GOT3 (cell line): ENCODE results near the gene SLC25A2.

Experiments
- DNase-seq: peaks from one replicate; lab custom pipeline; 2025; ENCODE audit warnings: mixed read lengths; lab: John Stamatoyannopoulos, UW

SLC25A2 gene

GRCh38 chr5:141313711-141314110 lies 9.9 kb upstream of the SLC25A2 start:
- DNase-seq = no peak

- DNase-seq = no peak
Measured at GRCh38 chr5:141306630-141307029, 2.8 kb upstream of the SLC25A2 start.

DNA sequence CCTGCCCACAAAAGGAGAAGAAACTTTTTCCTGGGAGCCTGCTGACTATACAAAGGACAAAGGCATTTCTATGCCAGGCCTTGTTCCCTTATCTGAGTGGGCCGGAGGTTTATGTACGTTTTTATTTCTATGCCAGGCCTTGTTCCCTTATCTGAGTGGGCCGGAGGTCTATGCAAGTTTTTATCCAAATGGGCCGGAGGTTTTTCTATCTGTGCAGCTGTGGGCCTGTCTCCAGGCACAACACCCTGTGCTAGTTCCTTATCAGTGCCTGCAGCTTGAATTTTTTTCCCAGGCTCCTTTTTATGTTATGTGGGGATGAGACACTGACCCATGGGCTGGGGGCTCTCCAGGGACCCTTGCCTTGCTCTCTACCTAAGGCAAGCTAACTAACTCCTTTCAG lies 5.5 kb downstream of the SLC25A2 start:
- no peak for DNase-seq

GRCh38 chr5:141272906-141273305 lies 30.9 kb downstream of the SLC25A2 start:
- DNase-seq = no peak

- no peak for DNase-seq
Measured at GRCh38 chr5:141269195-141269594, 34.7 kb downstream of the SLC25A2 start.

DNA sequence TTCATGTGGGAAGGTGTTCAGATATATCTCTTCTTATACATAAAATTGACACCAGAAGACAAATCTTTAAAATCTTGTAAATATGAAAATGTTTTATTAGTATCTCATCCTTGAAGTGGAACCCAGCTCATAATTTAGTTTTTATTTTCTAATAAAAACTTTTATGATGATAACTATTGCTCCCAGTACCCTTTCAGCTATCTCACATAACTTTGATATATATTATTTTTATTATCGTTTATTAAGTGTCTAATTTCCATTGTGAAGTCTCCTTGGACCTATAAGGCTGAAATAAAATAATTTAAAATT lies 42.7 kb downstream of the SLC25A2 start:
- DNase-seq = no peak

DNA sequence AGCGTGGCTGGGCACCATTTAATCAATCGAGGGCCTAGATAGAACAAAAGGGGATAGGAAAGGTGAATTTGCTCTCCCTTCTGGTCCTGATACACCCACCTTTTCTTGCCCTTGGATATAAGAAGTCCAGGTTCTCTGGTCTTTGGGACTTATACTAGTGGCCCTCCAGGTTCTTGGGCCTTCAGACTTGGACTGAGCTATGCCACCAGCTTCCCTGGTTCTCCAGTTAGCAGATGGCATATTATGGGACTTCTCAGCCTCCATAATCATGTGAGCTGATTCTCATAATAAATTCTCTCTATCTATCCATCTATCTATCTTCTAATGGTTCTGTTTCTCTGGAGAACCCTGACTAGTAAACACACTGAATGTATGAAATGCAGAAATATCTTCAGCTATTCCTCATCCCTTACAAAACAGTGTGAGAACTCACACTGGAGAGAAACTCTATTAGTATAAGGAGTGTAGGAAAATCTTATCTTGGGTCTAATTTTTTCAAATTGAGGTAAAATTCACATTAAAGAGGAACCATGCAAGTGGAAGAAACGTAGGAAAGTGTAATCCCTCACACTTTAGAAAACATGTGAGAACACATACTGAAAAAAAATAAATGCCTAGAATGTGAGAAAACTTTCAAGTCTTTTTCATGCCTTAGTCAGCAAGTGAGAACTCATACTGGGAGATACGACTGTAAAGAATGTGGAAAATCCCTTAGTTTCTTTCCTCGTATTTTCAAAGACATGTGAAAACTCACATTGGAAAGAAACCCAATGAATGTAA lies 43.2 kb downstream of the SLC25A2 start:
- no peak for DNase-seq

- DNase-seq = no peak
Measured at GRCh38 chr5:141258948-141259347, 44.9 kb downstream of the SLC25A2 start.

DNA sequence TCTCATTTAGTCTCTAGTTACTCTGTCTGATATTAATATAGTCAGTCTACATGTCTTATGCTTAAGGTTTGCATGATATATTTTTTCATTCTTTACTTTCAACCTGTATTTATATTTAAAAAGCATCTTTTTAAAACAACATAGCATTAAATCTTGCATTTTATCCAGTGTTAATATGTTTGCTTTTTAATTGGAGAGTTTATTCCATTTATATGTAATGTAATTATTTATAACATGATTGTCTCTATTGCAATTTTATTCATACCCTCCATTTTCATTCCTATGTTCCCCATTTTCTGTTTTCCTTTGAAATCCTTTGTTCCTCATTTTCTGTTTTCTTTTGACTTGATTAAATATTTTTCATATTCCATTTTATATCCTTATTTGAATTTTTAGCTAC lies 45.4 kb downstream of the SLC25A2 start:
- DNase-seq = no peak
